Osteoblast (primary cell): Measurements from ENCODE around the gene TGM4. TPM values are rescaled to one million over a fixed set of nuclear protein-coding genes. Genes with fewer than 3 reads are reported as not detected.

Experiments used
- DNase-seq: peaks from one replicate; pipeline ENCODE4 v3.0.0; 2011; ENCODE audit warnings: low spot score, mixed read lengths; ENCODE audit not compliant: insufficient read length; ENCODE audit errors: missing footprints
- H2AFZ ChIP-seq: 2 replicates; pipeline ENCODE4 v1.6.0; 2011; ENCODE audit warnings: mild to moderate bottlenecking, low read length
- H3K27ac ChIP-seq: 2 replicates; pipeline ENCODE4 v1.5.1; 2011; ENCODE audit warnings: mild to moderate bottlenecking, low read depth, low read length, moderate library complexity
- H3K27me3 ChIP-seq: 2 replicates; pipeline ENCODE4 v1.6.0; 2012; ENCODE audit warnings: mild to moderate bottlenecking, control low read depth, inconsistent platforms, low read length, moderate library complexity; ENCODE audit not compliant: insufficient read depth
- H3K36me3 ChIP-seq: 2 replicates; pipeline ENCODE4 v1.5.1; 2011; ENCODE audit warnings: mild to moderate bottlenecking, low read length, control low read depth, moderate library complexity; ENCODE audit not compliant: insufficient read depth
- H3K4me1 ChIP-seq: 2 replicates; pipeline ENCODE4 v1.5.1; 2011; ENCODE audit warnings: mild to moderate bottlenecking, low read length, control low read depth, moderate library complexity; ENCODE audit not compliant: insufficient read depth
- H3K4me2 ChIP-seq: 2 replicates; pipeline ENCODE4 v1.6.0; 2011; ENCODE audit warnings: mild to moderate bottlenecking, low read length; ENCODE audit not compliant: insufficient read depth
- H3K4me3 ChIP-seq: fragments of 200-600 bp; sonication (generic); 3 replicates; pipeline ENCODE4 v1.5.1; 2012; ENCODE audit warnings: mild to moderate bottlenecking, low read length, inconsistent platforms; ENCODE audit not compliant: insufficient read depth
- H3K79me2 ChIP-seq: 2 replicates; pipeline ENCODE4 v1.6.0; 2012; ENCODE audit warnings: mild to moderate bottlenecking, low read length, control low read depth, inconsistent platforms; ENCODE audit not compliant: insufficient read depth
- H3K9me3 ChIP-seq: 2 replicates; pipeline ENCODE4 v1.5.1; 2011; ENCODE audit warnings: low read depth, low read length, control low read depth
- H4K20me1 ChIP-seq: 2 replicates; pipeline ENCODE4 v1.6.0; 2012; ENCODE audit warnings: mild to moderate bottlenecking, low read length, control low read depth; ENCODE audit not compliant: insufficient read depth
- total RNA-seq: library from RNA; depleted of rRNA; stranded (reverse); fragments of >200 nt; gene quantifications from 2 replicates; pipeline ENCODE4 v1.2.3, GENCODE V29; 2012
- TF ChIP-seq, protein P1 (sequence below): IDR thresholded peaks from 2 replicates; pipeline ENCODE4 v1.5.1; 2011; ENCODE audit warnings: mild to moderate bottlenecking, low read depth, low read length, moderate library complexity; ENCODE audit errors: extremely low read depth

Gene TGM4
- total RNA-seq, 1 donor: not detected

- Histone ChIP-seq H2AFZ (no peak overlapping the region), H3K27ac (no peak overlapping the region), H3K27me3 (peaks cover 3% of the 10 kb centered on the region), H3K79me2 (no peaks in the 10 kb centered on the region), H3K4me1 (peaks cover 13% of the 10 kb centered on the region), H3K9me3 (no peaks in the 10 kb centered on the region), H3K4me2 (peak overlapping the region; percentile 66), H4K20me1 (no peaks in the 10 kb centered on the region), H3K36me3 (no peaks in the 10 kb centered on the region), H3K4me3 (no peak overlapping the region)
- TF ChIP-seq, protein P1, sequence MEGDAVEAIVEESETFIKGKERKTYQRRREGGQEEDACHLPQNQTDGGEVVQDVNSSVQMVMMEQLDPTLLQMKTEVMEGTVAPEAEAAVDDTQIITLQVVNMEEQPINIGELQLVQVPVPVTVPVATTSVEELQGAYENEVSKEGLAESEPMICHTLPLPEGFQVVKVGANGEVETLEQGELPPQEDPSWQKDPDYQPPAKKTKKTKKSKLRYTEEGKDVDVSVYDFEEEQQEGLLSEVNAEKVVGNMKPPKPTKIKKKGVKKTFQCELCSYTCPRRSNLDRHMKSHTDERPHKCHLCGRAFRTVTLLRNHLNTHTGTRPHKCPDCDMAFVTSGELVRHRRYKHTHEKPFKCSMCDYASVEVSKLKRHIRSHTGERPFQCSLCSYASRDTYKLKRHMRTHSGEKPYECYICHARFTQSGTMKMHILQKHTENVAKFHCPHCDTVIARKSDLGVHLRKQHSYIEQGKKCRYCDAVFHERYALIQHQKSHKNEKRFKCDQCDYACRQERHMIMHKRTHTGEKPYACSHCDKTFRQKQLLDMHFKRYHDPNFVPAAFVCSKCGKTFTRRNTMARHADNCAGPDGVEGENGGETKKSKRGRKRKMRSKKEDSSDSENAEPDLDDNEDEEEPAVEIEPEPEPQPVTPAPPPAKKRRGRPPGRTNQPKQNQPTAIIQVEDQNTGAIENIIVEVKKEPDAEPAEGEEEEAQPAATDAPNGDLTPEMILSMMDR: no peak
- DNase-seq: no peak
Observed at GRCh38 chr3:44892689-44893088, 18.3 kb downstream of the TGM4 start.

DNA sequence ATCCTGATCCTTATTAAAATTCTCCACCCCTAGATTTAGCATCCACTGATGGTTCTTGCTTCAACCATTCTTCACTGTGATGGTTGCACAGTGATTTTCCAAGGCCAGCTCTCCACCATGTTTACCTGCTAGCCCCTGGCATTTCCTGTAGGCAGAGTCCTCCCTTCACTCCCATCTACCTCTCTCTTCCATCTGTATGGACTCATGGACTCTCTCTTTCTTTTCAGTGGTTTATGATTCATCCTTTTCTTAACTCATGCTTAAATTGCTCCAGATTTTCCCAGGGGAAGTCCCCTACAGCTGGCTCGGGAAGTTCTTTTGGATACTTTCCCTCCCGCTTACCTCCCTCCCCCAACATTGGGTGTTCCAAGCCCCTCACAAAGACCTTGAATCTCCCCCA lies 18.7 kb downstream of the TGM4 start:
- peaks cover 3% of the 10 kb centered on the region for H3K27me3 ChIP-seq
- H3K27ac ChIP-seq: no peak overlapping the region
- no peaks in the 10 kb centered on the region for H3K79me2 ChIP-seq
- peak overlapping the region; percentile 23 for H3K4me3 ChIP-seq
- H4K20me1 ChIP-seq: no peaks in the 10 kb centered on the region
- no peaks in the 10 kb centered on the region for H3K9me3 ChIP-seq
- H3K36me3 ChIP-seq: no peaks in the 10 kb centered on the region
- H3K4me1 ChIP-seq: peaks cover 13% of the 10 kb centered on the region
- TF ChIP-seq, protein P1: no peak
- DNase-seq: peak; percentile 94
- H2AFZ ChIP-seq: no peak overlapping the region
- H3K4me2 ChIP-seq: peak overlapping the region; percentile 66

GRCh38 chr3:44894485-44894884 lies 20.1 kb downstream of the TGM4 start:
- Histone ChIP-seq H3K4me2 (no peak overlapping the region), H3K4me3 (no peak overlapping the region), H2AFZ (no peak overlapping the region), H3K79me2 (no peaks in the 10 kb centered on the region), H3K36me3 (no peaks in the 10 kb centered on the region), H4K20me1 (no peaks in the 10 kb centered on the region), H3K9me3 (no peaks in the 10 kb centered on the region), H3K4me1 (peaks cover 13% of the 10 kb centered on the region), H3K27ac (no peak overlapping the region), H3K27me3 (peaks cover 12% of the 10 kb centered on the region)
- TF ChIP-seq, protein P1: no peak
- no peak for DNase-seq

- TF ChIP-seq, protein P1: no peak
- DNase-seq: no peak
- Histone ChIP-seq H3K9me3 (no peaks in the 10 kb centered on the region), H4K20me1 (no peaks in the 10 kb centered on the region), H3K27ac (no peak overlapping the region), H3K79me2 (no peaks in the 10 kb centered on the region), H2AFZ (no peak overlapping the region), H3K36me3 (no peaks in the 10 kb centered on the region), H3K27me3 (peaks cover 9% of the 10 kb centered on the region), H3K4me3 (no peak overlapping the region), H3K4me1 (peaks cover 13% of the 10 kb centered on the region), H3K4me2 (no peak overlapping the region)
Observed at GRCh38 chr3:44896440-44896839, 22.0 kb downstream of the TGM4 start.
